NCI-H69 (cell line): ENCODE data around the gene LRRC26.

Experiments
- DNase-seq: peaks from one replicate; lab custom pipeline; 2025; lab: John Stamatoyannopoulos, UW

Gene LRRC26

DNA sequence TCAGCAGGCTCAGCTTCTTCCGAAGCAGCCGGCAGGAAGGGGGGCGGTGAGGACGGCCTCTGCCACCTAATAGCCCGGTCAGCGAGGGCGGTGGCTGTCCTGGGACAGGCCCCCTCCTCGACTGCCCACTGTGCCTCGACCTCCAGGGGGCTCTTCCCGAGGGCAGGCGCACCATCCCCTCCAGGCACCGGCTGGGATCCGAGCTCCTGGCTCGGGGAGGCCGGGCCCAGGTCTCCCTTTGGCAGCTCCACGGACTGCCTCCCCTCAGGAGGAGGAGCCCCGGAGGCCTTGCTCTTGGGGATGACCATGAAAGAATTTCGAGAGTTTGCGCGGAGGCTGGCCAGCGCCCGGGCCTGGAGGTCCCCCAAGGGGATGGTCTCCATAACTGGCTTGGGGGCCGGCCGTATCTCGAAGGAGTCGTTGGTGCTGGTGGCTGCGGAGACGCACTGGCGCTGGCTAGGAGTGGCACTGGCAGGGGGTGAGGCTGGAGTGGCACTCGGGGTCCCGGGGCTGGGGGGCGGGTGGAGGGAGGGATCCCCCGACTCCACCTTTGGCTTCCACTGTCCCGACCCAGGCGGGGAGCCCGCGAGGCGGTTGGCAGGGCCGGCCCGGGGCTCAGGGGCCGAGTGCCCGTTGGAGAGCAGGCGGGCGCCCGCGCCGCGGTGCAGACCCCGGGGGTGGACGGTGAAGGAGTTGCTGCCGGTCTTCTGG is 29.7 kb upstream of the LRRC26 start:
- no peak for DNase-seq

DNA sequence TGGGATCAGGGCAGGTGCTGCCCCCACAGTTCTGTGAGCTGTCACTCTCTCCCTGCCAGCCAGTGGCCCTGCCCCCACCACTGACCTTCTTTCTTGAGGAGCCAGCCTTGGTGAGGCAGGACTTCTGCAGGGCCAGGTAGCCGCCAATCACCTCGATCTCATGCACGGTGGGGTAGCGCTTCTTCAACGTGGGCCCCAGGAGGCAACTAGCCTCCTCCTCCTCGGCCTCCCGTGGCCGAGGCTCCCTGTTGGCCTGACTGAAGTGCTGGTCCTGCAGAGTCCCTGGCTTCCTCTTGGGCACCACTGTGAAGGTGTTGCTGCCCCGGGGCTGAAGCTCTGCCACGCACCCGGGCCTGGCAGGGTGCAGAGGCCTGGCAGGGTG is 29.0 kb upstream of the LRRC26 start:
- DNase-seq = no peak

DNA sequence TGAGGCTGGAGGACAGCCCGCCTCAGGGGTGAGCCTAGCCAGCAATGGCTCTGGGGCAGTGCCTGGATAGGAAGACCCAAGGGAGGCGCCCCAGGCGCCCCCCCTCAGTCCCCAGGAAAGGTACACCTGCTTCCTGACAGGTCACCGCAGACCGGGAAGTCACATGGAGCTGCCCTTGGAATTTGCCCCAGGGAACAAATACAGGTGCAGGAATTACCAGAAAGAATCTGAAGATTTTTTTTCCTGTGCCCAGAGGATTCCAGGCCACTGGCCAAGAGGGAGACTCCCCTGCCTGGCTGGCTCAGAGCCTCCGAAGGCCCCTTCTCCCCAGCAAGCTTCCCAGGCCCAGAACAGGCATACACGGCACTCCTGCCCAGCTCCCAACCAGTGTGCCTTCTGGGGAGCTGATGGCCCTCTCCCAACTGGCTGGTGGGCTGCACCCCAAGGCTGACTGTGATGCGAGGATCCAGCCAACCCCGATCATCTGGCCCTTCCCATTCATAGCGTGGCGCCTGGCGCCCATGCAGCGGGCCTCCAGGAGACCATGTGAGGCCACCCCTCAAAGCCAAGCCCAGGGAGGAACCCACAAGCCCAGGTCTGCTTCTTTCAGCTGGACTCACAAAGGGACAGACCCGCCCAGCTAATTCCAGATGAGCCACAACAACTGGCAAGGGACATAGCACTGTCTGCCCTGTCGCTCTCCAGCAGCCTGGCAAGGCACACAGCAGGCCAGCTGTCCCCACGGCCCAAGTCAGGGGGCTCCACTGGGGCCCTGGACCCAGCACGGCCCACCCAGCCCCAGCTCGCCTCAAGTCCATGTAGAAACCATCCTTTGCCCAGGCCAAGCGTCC is 28.4 kb upstream of the LRRC26 start:
- no peak for DNase-seq

DNA sequence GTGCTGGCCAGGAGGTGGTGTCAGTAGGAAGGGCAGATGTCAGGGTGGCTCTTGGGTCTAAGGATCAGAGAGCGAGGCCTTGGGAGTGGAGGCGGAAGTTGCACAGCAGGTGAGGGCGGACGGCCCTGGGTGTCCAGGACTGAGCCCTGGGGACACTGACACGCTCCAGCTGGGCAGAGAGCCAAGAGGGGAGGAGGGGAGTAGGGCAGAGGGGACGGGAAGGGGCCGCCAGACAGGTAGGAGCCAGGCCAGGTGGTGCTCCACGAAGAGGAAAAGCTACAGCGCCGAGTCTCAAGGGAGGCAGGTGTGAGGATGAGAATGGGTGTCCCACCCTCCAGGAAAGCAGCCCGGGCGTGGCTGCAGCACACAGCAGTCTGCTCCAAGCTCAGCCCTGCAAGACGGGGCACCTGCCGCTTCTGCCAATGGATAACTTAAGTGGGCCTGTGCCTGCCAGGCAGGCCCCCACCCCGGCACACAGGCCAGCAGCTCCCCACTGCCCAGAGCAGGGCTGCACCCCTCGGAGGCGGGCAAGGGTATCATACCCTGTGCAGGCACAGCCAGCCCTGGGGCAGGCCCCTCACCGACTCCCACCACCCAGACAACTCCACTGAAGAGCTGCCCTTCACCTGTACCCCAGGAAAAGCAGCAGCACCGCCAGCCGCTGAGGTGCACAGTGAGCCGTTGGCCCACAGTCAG is 25.8 kb upstream of the LRRC26 start:
- peak; percentile 99 for DNase-seq

DNA sequence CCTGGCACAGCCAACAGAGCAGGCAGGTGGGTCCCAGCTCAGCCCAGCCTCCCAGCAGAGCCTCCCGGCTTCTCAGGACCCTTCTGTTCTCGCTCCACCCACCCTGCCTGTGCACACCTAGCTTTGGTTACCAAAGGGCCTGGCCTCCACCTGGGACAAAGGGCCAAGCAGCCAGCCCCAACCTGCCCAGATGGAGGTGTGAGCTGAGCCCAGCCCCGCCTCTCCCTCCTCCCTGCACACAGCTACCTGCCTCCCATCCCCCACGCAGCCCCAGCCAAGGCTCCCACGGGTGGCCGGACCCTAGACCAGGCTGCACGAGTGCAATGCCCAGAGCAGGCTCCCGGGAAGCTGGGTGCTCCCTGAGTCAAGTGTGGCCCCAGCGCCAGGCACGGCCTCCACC is 25.1 kb upstream of the LRRC26 start:
- DNase-seq = peak; percentile 84

DNA sequence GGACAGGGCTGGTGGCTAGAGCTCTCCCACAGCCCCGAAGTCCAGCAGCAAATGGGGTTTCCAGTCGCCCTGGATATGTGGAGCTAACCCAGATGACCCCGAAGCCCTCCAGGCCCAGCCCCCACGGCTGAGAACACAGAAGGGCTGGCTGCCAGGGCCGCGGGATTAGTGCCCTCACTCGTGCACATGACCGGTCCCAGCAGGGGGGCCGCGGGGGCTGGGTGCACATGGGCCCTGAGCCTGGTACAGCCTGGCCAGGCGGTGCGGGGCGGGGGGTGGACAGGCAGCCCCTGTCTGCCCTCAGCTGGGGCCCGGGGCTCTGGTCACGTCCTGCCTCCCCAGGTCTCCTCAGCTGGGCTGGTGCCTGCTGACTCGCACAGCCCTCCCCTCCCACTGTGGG is 24.5 kb upstream of the LRRC26 start:
- DNase-seq = no peak

DNA sequence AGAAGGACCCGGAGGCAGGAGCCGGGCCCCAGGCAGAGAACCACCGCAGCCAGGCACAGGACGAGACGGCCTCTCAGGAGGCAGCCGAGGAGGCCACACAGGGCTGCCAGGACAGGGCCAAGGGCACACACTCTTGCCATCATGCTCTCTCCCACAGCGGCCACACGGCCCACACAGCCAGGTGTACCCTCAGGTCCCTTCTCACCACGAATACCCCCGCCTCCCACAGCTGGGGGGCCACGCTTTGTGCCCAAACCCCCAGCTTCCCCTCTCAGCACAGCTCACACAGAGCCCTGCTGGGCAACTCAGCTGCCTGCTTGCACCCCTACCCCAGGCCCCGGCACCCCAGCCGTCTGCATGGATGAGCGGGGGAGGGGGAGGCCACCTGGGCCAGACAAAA is 23.9 kb upstream of the LRRC26 start:
- DNase-seq = no peak

DNA sequence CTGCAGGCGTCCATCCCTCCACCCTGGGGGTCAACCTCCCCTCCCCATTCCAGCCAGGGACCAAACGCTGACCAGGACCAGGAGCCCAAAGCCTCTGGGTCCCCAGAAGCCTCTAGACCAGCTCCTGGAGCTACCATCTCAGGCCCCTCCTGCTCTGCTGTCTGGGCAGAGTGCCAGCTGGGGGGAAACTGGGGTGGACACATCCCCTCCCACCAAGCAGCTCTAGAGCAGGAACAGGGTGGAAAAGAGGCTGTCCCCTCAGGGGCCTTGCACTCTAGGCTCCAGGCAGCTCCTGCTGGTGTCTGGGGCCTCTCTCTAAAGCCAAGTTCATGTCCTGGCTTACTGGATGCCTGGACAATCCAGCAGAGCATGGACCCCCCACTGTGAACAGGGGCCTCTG is 23.0 kb upstream of the LRRC26 start:
- DNase-seq = peak; percentile 44

DNA sequence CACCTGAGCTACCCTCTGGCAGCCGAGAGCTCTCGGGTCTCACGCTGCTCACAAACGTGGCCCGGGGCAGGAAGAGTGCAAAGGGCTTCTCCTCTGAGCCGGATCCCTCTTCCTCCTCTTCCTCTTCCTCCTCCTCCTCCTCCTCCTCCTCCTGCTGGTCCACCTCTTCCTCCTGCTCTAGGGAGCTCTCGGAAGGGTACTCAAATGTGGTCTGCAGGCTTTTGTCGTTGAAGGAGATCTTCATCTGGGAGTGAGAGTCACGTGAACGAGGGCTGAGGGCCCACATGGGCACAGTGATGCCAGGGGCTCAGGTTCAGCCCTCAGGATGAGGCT is 22.6 kb upstream of the LRRC26 start:
- no peak for DNase-seq

DNA sequence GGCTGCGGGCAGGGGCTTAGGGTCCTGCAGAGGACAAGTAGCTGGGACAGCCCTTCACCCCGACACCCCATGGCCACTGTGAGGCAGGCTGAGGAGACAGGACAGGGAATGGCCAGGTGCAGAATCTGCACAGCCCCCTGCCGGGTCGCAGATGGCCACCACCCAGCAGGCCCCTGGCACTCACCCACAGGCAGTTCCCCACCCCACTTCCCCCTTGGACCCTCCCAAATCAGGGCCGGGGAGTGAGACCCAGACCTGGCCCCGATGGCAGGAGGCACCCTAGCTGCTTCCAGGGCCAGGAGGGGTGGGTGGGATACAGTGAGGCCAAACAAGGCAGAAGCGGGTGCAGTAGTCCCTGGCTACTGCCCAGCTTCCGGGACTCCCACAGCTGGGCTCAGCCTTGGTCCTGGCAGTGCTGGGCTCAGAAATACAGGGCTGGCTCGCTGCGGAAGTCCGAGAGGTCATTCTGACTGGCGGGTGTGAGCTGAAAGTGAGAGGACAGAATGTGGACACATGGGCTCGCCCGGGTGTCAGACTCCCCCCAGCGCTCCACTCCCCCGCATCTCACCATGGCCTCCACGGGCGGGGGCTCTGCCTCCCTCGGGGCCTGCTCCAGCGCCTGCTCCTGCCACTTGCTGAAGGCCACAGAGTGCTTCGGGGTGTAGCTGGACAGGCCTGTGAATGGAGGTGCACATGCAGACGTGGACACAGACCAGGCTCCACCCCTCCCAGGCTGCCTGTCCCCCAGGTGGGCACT is 22.0 kb upstream of the LRRC26 start:
- DNase-seq = no peak

DNA sequence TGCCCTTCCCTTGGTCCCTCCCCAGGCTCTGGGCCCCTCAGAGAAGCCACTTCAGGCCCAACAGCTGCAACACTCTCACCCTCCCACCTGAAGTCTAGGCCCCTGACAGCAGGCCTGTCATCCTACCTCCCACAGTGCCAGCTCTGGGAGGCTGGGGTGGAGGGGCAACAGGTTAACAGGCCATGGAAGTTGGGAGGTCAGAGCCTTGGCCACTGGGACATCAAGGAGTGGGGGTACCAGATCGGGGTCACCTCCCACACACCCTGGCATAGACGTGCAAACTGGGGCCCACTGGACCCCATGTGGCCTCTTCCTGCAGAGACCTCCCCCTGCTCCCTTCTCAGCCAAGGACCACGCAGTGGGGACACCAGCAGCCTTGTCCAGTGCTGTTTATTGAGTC is 21.4 kb upstream of the LRRC26 start:
- DNase-seq = no peak

DNA sequence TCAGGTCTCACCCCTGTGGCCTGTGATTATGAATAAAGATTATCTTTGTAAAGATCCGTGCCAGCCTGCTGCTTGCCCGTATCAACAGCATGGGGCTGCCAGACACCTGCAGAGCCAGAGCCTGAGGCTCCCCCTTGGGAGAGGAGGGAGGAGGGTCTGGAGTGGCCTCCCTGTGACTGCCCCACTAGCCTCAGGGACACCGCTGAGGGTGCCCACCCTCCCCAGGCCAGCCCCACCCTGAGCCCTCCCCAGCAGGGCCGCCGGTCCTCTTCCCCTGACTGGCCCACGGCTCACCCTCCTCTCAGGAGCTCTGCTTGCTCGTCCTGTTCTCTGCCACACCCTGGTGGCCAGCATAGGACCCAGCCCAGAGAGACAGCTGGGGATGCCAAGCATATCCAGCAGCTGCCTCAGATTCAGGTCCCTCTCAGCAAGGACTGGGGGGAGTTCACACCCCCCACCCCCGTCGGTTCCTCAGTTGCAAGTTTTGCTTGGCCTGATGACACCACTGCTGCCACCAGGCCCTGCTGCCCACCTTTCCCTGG is 20.5 kb upstream of the LRRC26 start:
- no peak for DNase-seq

DNA sequence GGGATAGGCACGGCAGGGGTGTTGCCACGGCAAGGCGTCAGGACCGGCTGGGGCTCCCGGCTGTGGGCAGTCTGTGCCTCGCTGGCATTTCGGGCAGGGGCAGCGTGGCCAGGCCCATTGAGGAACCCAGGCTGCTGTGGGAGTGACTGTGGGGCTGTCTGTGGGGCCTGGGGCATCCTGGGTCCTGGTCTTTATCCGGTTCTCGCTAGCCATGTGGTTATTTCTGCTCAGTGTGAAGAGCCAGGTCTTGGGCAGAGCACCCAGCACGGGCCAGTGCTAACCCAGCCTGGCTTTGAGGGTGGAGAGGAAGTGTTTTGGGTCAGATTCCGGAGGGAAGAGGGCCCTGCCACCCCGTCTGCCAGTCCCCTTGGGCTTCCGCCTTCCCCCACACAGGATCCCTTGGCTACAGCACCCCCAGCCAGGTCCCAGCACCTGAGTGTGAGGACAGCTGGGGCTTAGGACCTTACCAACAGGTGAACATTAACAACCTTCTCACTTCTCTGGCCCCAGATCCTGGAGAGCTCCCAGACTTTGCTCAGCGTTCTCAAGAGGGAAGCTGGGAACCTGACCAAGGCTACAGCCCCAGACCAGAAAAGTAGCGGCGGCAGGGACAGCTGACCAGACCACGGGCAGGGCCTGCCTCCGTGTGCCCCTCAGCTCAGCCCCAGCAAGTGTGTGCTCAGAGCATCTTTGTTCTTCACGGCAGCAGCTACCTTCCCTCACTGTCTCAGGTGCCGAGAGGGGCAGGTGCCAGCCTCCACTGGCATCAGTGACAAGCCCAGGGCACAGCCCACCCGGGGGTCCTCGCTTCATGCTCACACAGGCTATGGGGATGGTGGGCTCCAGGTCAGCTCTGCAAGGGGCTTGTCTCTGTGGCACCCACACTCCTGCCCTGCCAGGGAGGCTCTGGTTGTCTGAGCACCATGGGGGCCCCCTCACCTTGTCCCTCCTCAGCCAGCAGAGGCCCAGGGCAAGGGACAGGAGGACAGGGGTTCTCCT is 19.7 kb upstream of the LRRC26 start:
- no peak for DNase-seq

DNA sequence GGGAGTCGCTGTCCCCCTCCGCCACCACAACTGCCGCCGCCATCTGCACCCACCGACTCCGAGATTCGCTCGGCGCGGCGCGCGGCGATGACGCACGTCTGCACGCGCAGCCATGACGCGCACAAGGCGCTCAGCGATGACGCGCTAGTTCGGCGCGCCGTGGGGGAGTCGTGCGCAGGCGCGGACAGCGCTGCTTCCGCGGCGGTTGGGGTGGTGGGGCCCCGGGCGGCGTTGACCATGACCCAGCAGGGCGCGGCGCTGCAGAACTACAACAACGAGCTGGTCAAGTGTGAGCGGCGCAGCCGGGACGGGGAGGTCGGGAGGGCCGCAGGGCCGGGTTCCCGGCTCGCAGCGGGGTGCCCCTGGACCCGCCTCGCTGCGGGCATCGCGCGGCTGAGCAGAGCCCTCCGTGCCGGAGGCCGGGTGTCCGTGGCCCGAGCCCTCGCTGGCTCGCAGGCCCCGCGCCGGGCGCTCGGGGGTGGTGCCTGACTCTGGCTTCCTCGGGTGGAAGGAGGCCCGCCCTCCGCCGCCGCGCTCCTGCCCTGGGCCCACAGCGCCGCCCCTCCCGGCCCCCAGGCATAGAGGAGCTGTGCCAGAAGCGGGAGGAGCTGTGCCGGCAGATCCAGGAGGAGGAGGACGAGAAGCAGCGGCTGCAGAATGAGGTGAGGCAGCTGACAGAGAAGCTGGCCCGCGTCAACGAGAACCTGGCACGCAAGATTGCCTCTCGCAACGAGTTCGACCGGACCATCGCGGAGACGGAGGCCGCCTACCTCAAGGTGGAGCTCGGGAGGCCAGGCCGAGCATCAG is 18.8 kb upstream of the LRRC26 start, which contains the start of the genes ANAPC2 and SSNA1:
Gene ANAPC2 (minus strand): TSS at position 71 of the 807 bp plus-strand sequence. CDS start 28 bp downstream, at position 43.
Gene SSNA1 (plus strand): TSS at position 187 of the 807 bp plus-strand sequence. CDS start 51 bp downstream, at position 238.
- peak; percentile 97 for DNase-seq

DNA sequence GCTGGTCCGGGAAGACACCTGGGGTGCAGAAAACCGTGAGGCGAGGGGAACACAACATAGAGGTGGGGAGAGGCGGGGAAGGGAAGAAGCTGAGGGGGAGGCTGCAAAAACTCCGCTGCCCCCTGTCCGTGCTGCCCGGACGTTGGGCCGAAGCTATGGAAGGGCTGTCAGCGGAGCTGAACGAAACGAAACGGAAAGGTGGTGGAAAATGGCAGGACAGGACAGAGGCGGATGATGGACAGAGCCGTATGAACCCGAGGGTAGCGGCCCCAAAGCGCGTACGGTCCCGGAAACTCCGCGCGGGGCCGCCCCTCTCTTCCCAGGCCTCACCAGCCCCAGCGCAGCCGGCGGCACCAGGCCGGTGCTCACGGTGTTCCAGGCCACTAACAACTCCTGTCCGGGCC is 18.2 kb upstream of the LRRC26 start:
- DNase-seq = no peak

DNA sequence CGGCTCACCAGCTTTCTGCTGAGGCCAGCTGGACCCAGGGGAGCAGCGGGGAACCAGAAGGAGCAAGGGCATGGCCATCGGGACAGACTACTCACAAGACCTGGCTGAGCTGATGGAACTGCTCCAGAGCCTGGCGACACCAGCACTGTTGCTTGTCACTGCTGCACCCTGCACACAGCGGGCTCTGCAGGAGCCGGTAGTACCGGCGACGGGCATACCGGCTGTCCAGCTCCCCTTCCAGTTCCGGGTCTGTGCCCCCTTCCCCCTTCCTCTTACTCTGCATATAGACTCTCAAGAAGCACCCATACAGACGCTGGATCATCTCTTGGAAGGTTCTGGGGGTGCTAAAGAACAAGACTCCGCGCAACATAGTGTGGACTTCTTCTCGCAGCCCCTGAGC is 17.5 kb upstream of the LRRC26 start:
- no peak for DNase-seq

DNA sequence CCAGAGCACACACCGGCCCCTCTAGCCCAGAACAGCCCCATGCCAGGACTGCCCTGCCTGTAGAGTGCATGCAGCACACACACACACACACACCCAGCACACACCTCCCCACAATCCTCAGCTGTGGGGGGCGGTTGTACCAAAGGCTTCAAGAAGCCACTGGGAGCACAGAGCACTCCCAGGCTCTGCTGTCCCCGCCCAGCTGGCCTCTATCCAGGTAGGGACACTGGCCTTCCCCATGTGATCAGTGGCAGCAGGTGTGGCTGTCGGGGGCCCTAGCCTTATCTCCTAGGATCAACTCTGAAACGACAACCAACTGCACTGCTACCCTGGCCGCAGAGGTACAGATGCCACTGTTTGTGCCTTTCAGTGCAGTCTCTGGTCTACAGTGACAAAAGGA is 16.5 kb upstream of the LRRC26 start:
- no peak for DNase-seq

DNA sequence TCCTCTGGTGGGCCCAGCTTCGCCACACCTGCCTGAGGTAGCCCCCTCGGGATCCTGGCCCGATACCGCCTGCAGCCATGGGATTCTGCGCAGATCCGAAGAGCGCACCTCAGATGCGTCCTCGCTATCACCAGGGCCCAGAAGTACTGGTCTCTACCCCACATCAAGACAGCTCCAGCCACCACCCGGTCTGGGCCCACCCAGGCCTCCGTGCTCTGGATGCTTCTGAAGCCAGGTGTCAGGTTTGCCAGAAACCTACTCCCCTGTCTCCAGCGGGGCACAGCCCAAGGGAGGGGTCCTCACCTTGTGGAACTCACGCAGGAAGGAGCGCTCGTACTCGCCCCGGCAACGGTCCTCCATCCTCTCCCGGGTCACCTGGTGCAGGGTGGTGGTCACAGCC is 16.1 kb upstream of the LRRC26 start:
- DNase-seq = no peak

DNA sequence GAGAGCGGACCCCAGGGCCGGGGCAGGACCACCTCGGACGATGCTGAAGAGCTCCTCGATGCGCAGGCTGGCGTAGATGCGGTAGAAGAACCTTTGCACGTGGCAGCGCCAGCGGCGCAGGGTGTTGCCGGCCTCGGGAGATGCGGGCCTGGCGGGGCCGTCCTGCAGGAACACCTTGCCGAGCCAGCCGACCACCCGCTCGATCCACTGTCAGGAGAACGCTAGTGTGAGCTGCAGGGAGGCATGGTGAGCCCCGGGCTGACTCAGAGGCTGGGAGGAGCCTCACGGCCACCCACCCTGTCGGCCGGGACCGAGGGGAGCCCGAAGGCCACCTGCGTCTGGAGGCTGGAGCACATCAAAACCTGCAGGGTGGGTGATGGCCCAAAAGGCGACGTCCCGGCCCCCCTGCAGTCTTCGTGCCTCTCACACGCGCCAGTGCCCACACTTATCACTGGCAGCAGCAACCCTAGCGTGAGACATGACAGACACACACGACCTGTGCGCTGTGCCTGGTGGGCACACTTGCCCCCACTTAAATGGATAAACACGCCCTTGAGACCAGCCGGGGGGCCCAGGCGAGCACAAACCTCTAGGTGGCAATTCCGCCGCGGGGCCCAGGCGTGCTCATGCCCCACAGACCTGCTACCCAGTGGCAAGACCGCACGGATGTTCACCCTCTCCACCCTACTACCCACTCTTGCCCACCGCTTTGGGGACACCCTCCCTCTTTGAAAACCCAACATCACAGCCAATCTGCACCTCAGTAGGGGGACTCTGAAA is 15.2 kb upstream of the LRRC26 start:
- no peak for DNase-seq
